Trophoblast cell (in vitro differentiated cells and primary cell): ENCODE measurements around the gene SLC6A19.
A peak's percentile ranks its signal among the peaks of the same experiment; 100 is the strongest.

Experiments
- DNase-seq, 2 donors: peaks; one replicate each; pipeline ENCODE4 v3.0.0-alpha.2; 2016
- H2AFZ ChIP-seq: 2 replicates; pipeline ENCODE4 v1.6.1; 2013; ENCODE audit warnings: low read length, moderate library complexity, mild to moderate bottlenecking; ENCODE audit not compliant: insufficient read depth, poor library complexity
- H2AK5ac ChIP-seq: 2 replicates; pipeline ENCODE4 v1.6.1; 2013; ENCODE audit warnings: mild to moderate bottlenecking, low read length
- H2BK120ac ChIP-seq: 2 replicates; pipeline ENCODE4 v1.6.1; 2013; ENCODE audit warnings: low read length, mild to moderate bottlenecking, moderate library complexity; ENCODE audit not compliant: insufficient read depth, poor library complexity
- H2BK12ac ChIP-seq: 2 replicates; pipeline ENCODE4 v1.6.1; 2013; ENCODE audit warnings: mild to moderate bottlenecking, low read length, moderate library complexity
- H2BK5ac ChIP-seq: 2 replicates; pipeline ENCODE4 v1.6.1; 2013; ENCODE audit warnings: low read length, low read depth, moderate library complexity, mild to moderate bottlenecking; ENCODE audit not compliant: poor library complexity
- H3K14ac ChIP-seq: 2 replicates; pipeline ENCODE4 v1.6.1; 2013; ENCODE audit warnings: mild to moderate bottlenecking, low read length
- H3K18ac ChIP-seq: 2 replicates; pipeline ENCODE4 v1.6.1; 2013; ENCODE audit warnings: mild to moderate bottlenecking, low read length
- H3K23ac ChIP-seq: 2 replicates; pipeline ENCODE4 v1.6.1; 2013; ENCODE audit warnings: low read length
- H3K27ac ChIP-seq: 2 replicates; pipeline ENCODE4 v1.5.1; 2013; ENCODE audit warnings: low read depth, mild to moderate bottlenecking, inconsistent platforms, low read length, moderate library complexity
- H3K27me3 ChIP-seq: 2 replicates; pipeline ENCODE4 v1.6.1; 2013; ENCODE audit warnings: inconsistent platforms, mild to moderate bottlenecking, low read length, moderate library complexity; ENCODE audit not compliant: insufficient read depth
- H3K36me3 ChIP-seq, 2 experiments: 1 replicate in 1 of 2; 2 replicates in 1 of 2; pipeline ENCODE4 v1.6.1; 2013; ENCODE audit warnings: low read length in 2 of 2, mild to moderate bottlenecking in 2 of 2, moderate library complexity in 1 of 2; ENCODE audit not compliant: insufficient read depth in 2 of 2, control insufficient read depth in 1 of 2
- H3K4ac ChIP-seq: 2 replicates; pipeline ENCODE4 v1.6.1; 2013; ENCODE audit warnings: low read depth, mild to moderate bottlenecking, low read length, moderate library complexity
- H3K4me1 ChIP-seq, 2 experiments: 1 replicate in 1 of 2; 2 replicates in 1 of 2; pipeline ENCODE4 v1.6.1; 2013; ENCODE audit warnings: low read length in 2 of 2, mild to moderate bottlenecking in 2 of 2, moderate library complexity in 1 of 2; ENCODE audit not compliant: insufficient read depth in 2 of 2, control insufficient read depth in 1 of 2
- H3K4me2 ChIP-seq: 2 replicates; pipeline ENCODE4 v1.6.1; 2013; ENCODE audit warnings: inconsistent platforms, mild to moderate bottlenecking, low read length, moderate library complexity
- H3K4me3 ChIP-seq: 2 replicates; pipeline ENCODE4 v1.5.1; 2013; ENCODE audit warnings: mild to moderate bottlenecking, low read depth, low read length, inconsistent platforms
- H3K79me1 ChIP-seq: one replicate; pipeline ENCODE4 v1.6.1; 2013; ENCODE audit warnings: low read length
- H3K79me2 ChIP-seq: 2 replicates; pipeline ENCODE4 v1.6.1; 2013; ENCODE audit warnings: low read length, mild to moderate bottlenecking; ENCODE audit not compliant: control insufficient read depth, insufficient read depth, poor library complexity
- H3K9ac ChIP-seq: 2 replicates; pipeline ENCODE4 v1.6.1; 2013; ENCODE audit warnings: mild to moderate bottlenecking, low read length
- H3K9me3 ChIP-seq: 2 replicates; pipeline ENCODE4 v1.6.1; 2013; ENCODE audit warnings: low read depth, mild to moderate bottlenecking, control low read depth, inconsistent platforms, low read length; ENCODE audit not compliant: insufficient read depth
- H4K12ac ChIP-seq: 2 replicates; pipeline ENCODE4 v1.6.1; 2013; ENCODE audit warnings: low read depth, mild to moderate bottlenecking, low read length, moderate library complexity
- H4K8ac ChIP-seq: 2 replicates; pipeline ENCODE4 v1.6.1; 2013; ENCODE audit warnings: low read depth, mild to moderate bottlenecking, low read length, moderate library complexity
- H4K91ac ChIP-seq: one replicate; pipeline ENCODE4 v1.6.1; 2013; ENCODE audit warnings: low read depth, mild to moderate bottlenecking, low read length, moderate library complexity
- WGBS: extraction: QIAGEN DNeasy Blood & Tissue Kit; methylation state at CpG from one replicate; pipeline ENCODE4 v1.1.7; 2013; ENCODE audit warnings: missing lambda C conversion rate; ENCODE audit not compliant: insufficient read length, insufficient coverage; ENCODE audit errors: extremely low coverage; 5-methylcytosine and 5-hydroxymethylcytosine counted together

SLC6A19 gene

GRCh38 chr5:1167361-1167727, 34.1 kb upstream of the SLC6A19 start:
- no peak overlapping the region for H2AK5ac ChIP-seq
- H3K14ac ChIP-seq: no peak overlapping the region
- no peak overlapping the region for H2BK5ac ChIP-seq
- H3K9me3 ChIP-seq: no peaks in the 10 kb centered on the region
- H2BK12ac ChIP-seq: no peak overlapping the region
- no peak overlapping the region for H3K18ac ChIP-seq
- no peaks in the 10 kb centered on the region for H3K79me2 ChIP-seq
- H3K27me3 ChIP-seq: no peaks in the 10 kb centered on the region
- H2AFZ ChIP-seq: no peak overlapping the region
- H3K4me1 ChIP-seq: no peaks in the 10 kb centered on the region
- no peak overlapping the region for H3K23ac ChIP-seq
- no peak overlapping the region for H4K12ac ChIP-seq
- no peak overlapping the region for H3K4me3 ChIP-seq
- no peak overlapping the region for H2BK120ac ChIP-seq
- H3K9ac ChIP-seq: no peak overlapping the region
- H3K4me2 ChIP-seq: no peak overlapping the region
- H4K8ac ChIP-seq: no peak overlapping the region
- H3K4ac ChIP-seq: no peak overlapping the region
- no peak overlapping the region for H3K27ac ChIP-seq
- no peak overlapping the region for H4K91ac ChIP-seq
- no peaks in the 10 kb centered on the region for H3K79me1 ChIP-seq
- no peaks in the 10 kb centered on the region for H3K36me3 ChIP-seq
- WGBS: no CpG with 5 or more reads among the region's 4 CpGs
- no peak for DNase-seq

GRCh38 chr5:1167728-1168709, 33.4 kb upstream of the SLC6A19 start:
- no peak overlapping the region for H3K4ac ChIP-seq
- WGBS: no CpG with 5 or more reads among the region's 28 CpGs
- H3K79me1 ChIP-seq: no peaks in the 10 kb centered on the region

GRCh38 chr5:1168796-1169195, 32.6 kb upstream of the SLC6A19 start:
- DNase-seq: no peak
- no peak overlapping the region for H2BK12ac ChIP-seq
- H4K12ac ChIP-seq: no peak overlapping the region
- no peak overlapping the region for H3K27ac ChIP-seq
- WGBS: no CpG with 5 or more reads among the region's 16 CpGs
- no peak overlapping the region for H2AFZ ChIP-seq
- no peaks in the 10 kb centered on the region for H3K9me3 ChIP-seq
- no peak overlapping the region for H3K4ac ChIP-seq
- H2BK120ac ChIP-seq: no peak overlapping the region
- H3K79me1 ChIP-seq: no peaks in the 10 kb centered on the region
- no peak overlapping the region for H4K91ac ChIP-seq
- no peak overlapping the region for H2BK5ac ChIP-seq
- H3K23ac ChIP-seq: no peak overlapping the region
- H3K18ac ChIP-seq: no peak overlapping the region
- H3K9ac ChIP-seq: no peak overlapping the region
- H3K4me1 ChIP-seq: no peaks in the 10 kb centered on the region
- no peaks in the 10 kb centered on the region for H3K27me3 ChIP-seq
- no peak overlapping the region for H3K14ac ChIP-seq
- no peaks in the 10 kb centered on the region for H3K36me3 ChIP-seq
- no peak overlapping the region for H3K4me2 ChIP-seq
- no peaks in the 10 kb centered on the region for H3K79me2 ChIP-seq
- H3K4me3 ChIP-seq: no peak overlapping the region
- H2AK5ac ChIP-seq: no peak overlapping the region
- H4K8ac ChIP-seq: no peak overlapping the region

More at GRCh38 chr5:1167728-1168709, 33.4 kb upstream of the SLC6A19 start:
- no peak overlapping the region for H3K14ac ChIP-seq
- H2BK120ac ChIP-seq: no peak overlapping the region
- no peaks in the 10 kb centered on the region for H3K79me2 ChIP-seq
- H2AFZ ChIP-seq: no peak overlapping the region
- no peaks in the 10 kb centered on the region for H3K27me3 ChIP-seq
- H3K23ac ChIP-seq: no peak overlapping the region
- H3K9ac ChIP-seq: no peak overlapping the region
- H2AK5ac ChIP-seq: no peak overlapping the region
- no peak overlapping the region for H3K4me3 ChIP-seq
- no peaks in the 10 kb centered on the region for H3K9me3 ChIP-seq
- H3K27ac ChIP-seq: no peak overlapping the region
- H4K8ac ChIP-seq: no peak overlapping the region
- H4K12ac ChIP-seq: no peak overlapping the region
- no peak overlapping the region for H3K18ac ChIP-seq
- H2BK12ac ChIP-seq: no peak overlapping the region
- no peaks in the 10 kb centered on the region for H3K4me1 ChIP-seq
- DNase-seq: peak; percentile 56 to 78
- H2BK5ac ChIP-seq: no peak overlapping the region
- no peaks in the 10 kb centered on the region for H3K36me3 ChIP-seq
- no peak overlapping the region for H4K91ac ChIP-seq
- H3K4me2 ChIP-seq: no peak overlapping the region

GRCh38 chr5:1169211-1170115, 31.9 kb upstream of the SLC6A19 start:
- no peak overlapping the region for H2BK120ac ChIP-seq
- H2AFZ ChIP-seq: no peak overlapping the region
- H2AK5ac ChIP-seq: no peak overlapping the region
- no peak overlapping the region for H3K9ac ChIP-seq
- H3K27ac ChIP-seq: no peak overlapping the region
- H3K27me3 ChIP-seq: no peaks in the 10 kb centered on the region
- no peak overlapping the region for H3K14ac ChIP-seq
- no CpG with 5 or more reads among the region's 33 CpGs for WGBS
- no peaks in the 10 kb centered on the region for H3K79me2 ChIP-seq
- H3K18ac ChIP-seq: no peak overlapping the region
- H3K4me2 ChIP-seq: no peak overlapping the region
- H3K79me1 ChIP-seq: no peaks in the 10 kb centered on the region
- no peak for DNase-seq
- no peak overlapping the region for H3K4ac ChIP-seq
- H3K36me3 ChIP-seq: no peaks in the 10 kb centered on the region
- H3K4me3 ChIP-seq: no peak overlapping the region
- H3K4me1 ChIP-seq: no peaks in the 10 kb centered on the region
- no peak overlapping the region for H4K91ac ChIP-seq
- H3K9me3 ChIP-seq: no peaks in the 10 kb centered on the region
- H2BK12ac ChIP-seq: no peak overlapping the region
- H2BK5ac ChIP-seq: no peak overlapping the region
- H3K23ac ChIP-seq: no peak overlapping the region
- H4K12ac ChIP-seq: no peak overlapping the region
- no peak overlapping the region for H4K8ac ChIP-seq
